ENCODE results near the gene NUMB. TPM values are rescaled to one million over a fixed set of nuclear protein-coding genes. Genes with fewer than 3 reads are reported as not detected.

NUMB gene
- total RNA-seq, 3 donors from 2014 or later (not counting 1 experiment from before 2014, with no cell fraction given): 50.0 to 67.4 (median 56.3) TPM

DNA sequence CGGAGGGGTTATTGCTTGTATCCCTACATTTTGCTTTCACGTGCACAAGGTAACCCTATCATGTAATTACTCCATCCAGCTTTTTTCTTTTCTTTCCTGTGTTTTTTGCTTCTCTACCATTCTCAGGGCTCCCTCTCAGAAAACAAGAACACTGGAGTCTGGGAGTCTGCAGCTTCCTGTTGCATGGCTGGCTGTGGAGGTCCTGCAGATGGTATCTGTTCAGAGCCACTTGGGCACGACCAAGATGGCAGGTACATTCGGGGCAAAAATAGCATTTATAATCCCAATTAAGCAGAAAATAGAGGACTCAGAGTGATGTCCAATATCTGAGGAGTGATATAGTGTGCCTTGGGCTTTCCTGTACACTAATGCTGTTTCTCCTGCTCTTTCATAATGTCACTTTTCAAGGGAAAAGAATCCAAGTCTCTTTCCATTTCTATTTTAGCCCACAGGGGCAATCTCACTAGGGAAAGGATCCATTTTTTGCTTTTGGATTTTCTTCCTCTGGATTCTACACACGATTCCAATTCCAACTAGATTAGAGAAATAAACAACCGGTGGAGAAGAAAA is 3.2 kb upstream of the NUMB start:
- intact Hi-C loops (cut with micrococcal nuclease): no loop called here
- Mint-ChIP-seq H3K27ac (no peak overlapping the region), H3K4me3 (no peak overlapping the region), H3K36me3 (no peaks in the 10 kb centered on the region), H3K4me1 (peaks cover 29 to 36% of the 10 kb centered on the region in 2 donors), H3K27me3 (ENCODE audit: low read depth in 2 of 2) (peaks cover 6 to 7% of the 10 kb centered on the region in 2 donors), H3K9me3 (no peaks in the 10 kb centered on the region)
- Histone ChIP-seq H3K9me3 (ENCODE audit: control insufficient read depth, insufficient read depth, low read length) (no peaks in the 10 kb centered on the region), H3K4me3 (ENCODE audit: low read length) (no peak overlapping the region), H3K27ac (ENCODE audit: low read length) (no peak overlapping the region), H3K27me3 (ENCODE audit: control insufficient read depth, insufficient read depth, low read length) (no peaks in the 10 kb centered on the region), H3K36me3 (ENCODE audit: control insufficient read depth, insufficient read depth, low read length) (no peaks in the 10 kb centered on the region), H3K4me1 (ENCODE audit: control insufficient read depth, insufficient read depth, low read length) (peaks cover 15% of the 10 kb centered on the region)
- WGBS (ENCODE audit: insufficient coverage): 63% methylated on average over 6 of the region's 6 CpGs
- no peak for DNase-seq
- TF ChIP-seq, protein P1, sequence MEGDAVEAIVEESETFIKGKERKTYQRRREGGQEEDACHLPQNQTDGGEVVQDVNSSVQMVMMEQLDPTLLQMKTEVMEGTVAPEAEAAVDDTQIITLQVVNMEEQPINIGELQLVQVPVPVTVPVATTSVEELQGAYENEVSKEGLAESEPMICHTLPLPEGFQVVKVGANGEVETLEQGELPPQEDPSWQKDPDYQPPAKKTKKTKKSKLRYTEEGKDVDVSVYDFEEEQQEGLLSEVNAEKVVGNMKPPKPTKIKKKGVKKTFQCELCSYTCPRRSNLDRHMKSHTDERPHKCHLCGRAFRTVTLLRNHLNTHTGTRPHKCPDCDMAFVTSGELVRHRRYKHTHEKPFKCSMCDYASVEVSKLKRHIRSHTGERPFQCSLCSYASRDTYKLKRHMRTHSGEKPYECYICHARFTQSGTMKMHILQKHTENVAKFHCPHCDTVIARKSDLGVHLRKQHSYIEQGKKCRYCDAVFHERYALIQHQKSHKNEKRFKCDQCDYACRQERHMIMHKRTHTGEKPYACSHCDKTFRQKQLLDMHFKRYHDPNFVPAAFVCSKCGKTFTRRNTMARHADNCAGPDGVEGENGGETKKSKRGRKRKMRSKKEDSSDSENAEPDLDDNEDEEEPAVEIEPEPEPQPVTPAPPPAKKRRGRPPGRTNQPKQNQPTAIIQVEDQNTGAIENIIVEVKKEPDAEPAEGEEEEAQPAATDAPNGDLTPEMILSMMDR (IDR thresholded peaks at IDR 0.05): no peak
- no peak for ATAC-seq

DNA sequence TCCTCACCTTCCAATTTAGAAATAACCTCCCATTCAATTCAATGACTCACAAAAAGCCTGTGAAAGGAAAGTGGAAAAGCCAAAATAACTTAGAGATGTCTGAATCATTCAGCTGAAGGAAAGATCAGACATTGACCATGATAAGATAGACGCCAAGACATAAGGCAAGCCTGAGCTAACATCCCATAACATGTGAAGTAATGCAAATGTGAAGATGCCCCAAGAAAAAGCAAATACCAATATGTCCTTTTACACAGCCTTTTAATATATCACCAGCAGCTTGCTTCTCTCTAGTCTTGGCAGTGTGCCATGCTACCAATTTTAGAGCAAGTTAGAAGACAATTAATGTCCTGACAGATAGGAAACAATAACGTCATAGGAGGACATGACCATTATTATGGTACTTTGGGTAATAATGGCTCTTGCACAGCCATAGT is 2.4 kb upstream of the NUMB start:
- Mint-ChIP-seq H3K27ac (no peak overlapping the region), H3K4me3 (peak overlapping the region; percentile 10), H3K36me3 (no peaks in the 10 kb centered on the region), H3K4me1 (peaks cover 31 to 35% of the 10 kb centered on the region in 2 donors), H3K9me3 (no peaks in the 10 kb centered on the region), H3K27me3 (ENCODE audit: low read depth in 2 of 2) (peaks cover 6 to 7% of the 10 kb centered on the region in 2 donors)
- DNase-seq (no peak), ATAC-seq (no peak)
- Histone ChIP-seq H3K36me3 (ENCODE audit: control insufficient read depth, insufficient read depth, low read length) (no peaks in the 10 kb centered on the region), H3K4me1 (ENCODE audit: control insufficient read depth, insufficient read depth, low read length) (peaks cover 18% of the 10 kb centered on the region), H3K4me3 (ENCODE audit: low read length) (no peak overlapping the region), H3K27ac (ENCODE audit: low read length) (no peak overlapping the region), H3K9me3 (ENCODE audit: control insufficient read depth, insufficient read depth, low read length) (no peaks in the 10 kb centered on the region), H3K27me3 (ENCODE audit: control insufficient read depth, insufficient read depth, low read length) (no peaks in the 10 kb centered on the region)
- TF ChIP-seq, protein P1 (IDR thresholded peaks at IDR 0.05): no peak
- 87% methylated on average over 2 of the region's 2 CpGs for WGBS (ENCODE audit: insufficient coverage)
- intact Hi-C loops (cut with micrococcal nuclease): no loop called here

DNA sequence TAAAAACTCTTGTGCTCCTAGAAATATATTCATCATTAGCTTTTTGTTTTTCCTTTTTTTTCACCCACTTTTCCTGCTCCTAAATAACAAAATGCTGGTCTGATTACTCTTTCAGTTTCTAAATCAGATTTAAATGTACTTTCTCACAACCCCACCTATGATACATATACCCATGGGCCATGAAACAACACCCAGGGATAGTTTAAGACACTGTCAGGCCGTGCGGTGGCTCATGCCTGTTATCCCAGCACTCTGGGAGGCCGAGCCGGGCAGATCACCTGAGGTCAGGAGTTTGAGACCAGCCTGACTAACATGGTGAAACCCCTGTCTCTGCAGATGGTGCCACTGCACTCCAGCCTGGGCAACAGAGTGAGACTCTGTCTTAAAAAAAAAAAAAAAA is 1.6 kb upstream of the NUMB start:
- TF ChIP-seq, protein P1 (IDR thresholded peaks at IDR 0.05): no peak
- peak overlapping the region in 1 of 2 donors; percentile 3 for H3K27ac Mint-ChIP-seq
- no peaks in the 10 kb centered on the region for H3K36me3 Mint-ChIP-seq
- peak overlapping the region; percentile 99 for H3K4me3 Mint-ChIP-seq
- no peak overlapping the region for H3K27ac ChIP-seq (ENCODE audit: low read length)
- intact Hi-C loops (cut with micrococcal nuclease): no loop called here
- no peaks in the 10 kb centered on the region for H3K9me3 Mint-ChIP-seq
- no peak overlapping the region for H3K4me3 ChIP-seq (ENCODE audit: low read length)
- H3K4me1 Mint-ChIP-seq: peaks cover 38 to 42% of the 10 kb centered on the region in 2 donors
- H3K27me3 Mint-ChIP-seq (ENCODE audit: low read depth in 2 of 2): peaks cover 6 to 7% of the 10 kb centered on the region in 2 donors
- DNase-seq (no peak), ATAC-seq (no peak)
- H3K4me1 ChIP-seq (ENCODE audit: control insufficient read depth, insufficient read depth, low read length): peaks cover 18% of the 10 kb centered on the region
- no peaks in the 10 kb centered on the region for H3K9me3 ChIP-seq (ENCODE audit: control insufficient read depth, insufficient read depth, low read length)
- H3K36me3 ChIP-seq (ENCODE audit: control insufficient read depth, insufficient read depth, low read length): no peaks in the 10 kb centered on the region
- no peaks in the 10 kb centered on the region for H3K27me3 ChIP-seq (ENCODE audit: control insufficient read depth, insufficient read depth, low read length)
- WGBS (ENCODE audit: insufficient coverage): 95% methylated on average over 4 of the region's 4 CpGs

DNA sequence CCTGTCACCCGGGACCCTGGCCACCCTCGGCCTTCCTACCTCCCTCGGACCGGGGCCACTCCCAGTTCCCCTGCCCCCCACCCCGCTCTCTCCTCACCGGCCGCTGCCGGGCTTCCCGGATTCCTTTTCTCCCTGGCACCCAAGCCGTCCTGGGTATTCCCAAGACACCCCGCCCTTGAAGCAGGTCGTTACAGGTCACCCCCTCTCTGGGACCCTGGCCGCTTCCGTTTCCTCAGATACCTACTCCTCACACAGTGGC is 493 bp downstream of the NUMB start:
- Histone ChIP-seq H3K4me1 (ENCODE audit: control insufficient read depth, insufficient read depth, low read length) (peaks cover 15% of the 10 kb centered on the region), H3K9me3 (ENCODE audit: control insufficient read depth, insufficient read depth, low read length) (no peaks in the 10 kb centered on the region), H3K36me3 (ENCODE audit: control insufficient read depth, insufficient read depth, low read length) (no peaks in the 10 kb centered on the region), H3K27me3 (ENCODE audit: control insufficient read depth, insufficient read depth, low read length) (no peaks in the 10 kb centered on the region), H3K27ac (ENCODE audit: low read length) (peak overlapping the region; percentile 53), H3K4me3 (ENCODE audit: low read length) (peak overlapping the region; percentile 93)
- H3K36me3 Mint-ChIP-seq: no peaks in the 10 kb centered on the region
- 0% methylated on average over 14 of the region's 14 CpGs for WGBS (ENCODE audit: insufficient coverage)
- DNase-seq (peak in 1 of 2 donors; percentile 19), ATAC-seq (no peak)
- no peaks in the 10 kb centered on the region for H3K9me3 Mint-ChIP-seq
- TF ChIP-seq, protein P1 (IDR thresholded peaks at IDR 0.05): no peak
- peak overlapping the region; percentile 90 to 95 for H3K27ac Mint-ChIP-seq
- H3K4me1 Mint-ChIP-seq: peaks cover 38 to 44% of the 10 kb centered on the region in 2 donors
- peaks cover 6 to 7% of the 10 kb centered on the region in 2 donors for H3K27me3 Mint-ChIP-seq (ENCODE audit: low read depth in 2 of 2)
- H3K4me3 Mint-ChIP-seq: peak overlapping the region; percentile 99
- intact Hi-C loops (cut with micrococcal nuclease): loop anchor here (1.0 kb wide), 2 partner anchors 14 to 32 kb away; partner anchors contain the start of gene RIOX1

All from natural killer cell (primary cell).